Measurements from ENCODE around the gene AFF3. TPM values are rescaled to one million over a fixed set of nuclear protein-coding genes. Genes with fewer than 3 reads are reported as not detected.

Gene AFF3
- total and polyA plus RNA-seq, 4 donors = 0.48 to 5.3 (median 2.3) TPM

DNA sequence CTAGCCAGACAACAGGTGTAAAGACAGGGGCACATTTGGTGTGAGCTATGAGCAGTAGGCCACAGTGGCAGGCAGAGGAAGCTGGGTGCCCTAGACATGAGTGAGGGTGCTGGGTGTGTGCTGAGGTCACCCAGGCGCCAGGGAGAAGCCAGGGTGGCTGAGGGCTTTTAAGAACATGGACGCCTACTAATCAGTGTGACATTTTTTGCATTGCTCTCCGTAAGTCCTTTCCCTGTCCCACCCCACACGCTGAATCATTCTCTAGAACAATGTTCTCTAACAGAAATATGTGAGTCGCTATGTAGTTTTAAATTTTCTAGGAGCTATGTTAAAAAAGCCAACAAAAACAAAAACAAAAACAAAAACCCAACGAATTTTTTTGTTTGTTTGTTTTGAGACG is 448.1 kb downstream of the AFF3 start:
- H3K9ac ChIP-seq (ENCODE audit: low read depth in 1 of 2, low read length in 2 of 2) = no peak overlapping the region
- 89% methylated on average over 7 of the region's 7 CpGs for WGBS
- H3K36me3 ChIP-seq (ENCODE audit: control insufficient read depth in 4 of 4, insufficient read depth in 3 of 4, low read depth in 1 of 4, low read length in 3 of 4) = no peaks in the 10 kb centered on the region
- no peak overlapping the region for H3K27ac ChIP-seq (ENCODE audit: low read depth in 1 of 2, low read length in 2 of 2)
- H3K27me3 ChIP-seq (ENCODE audit: control insufficient read depth in 4 of 4, insufficient read depth in 4 of 4, low read length in 3 of 4) = no peaks in the 10 kb centered on the region
- no peak overlapping the region for H3K4me3 ChIP-seq (ENCODE audit: low read depth in 1 of 3, low read length in 3 of 3)
- no peak for DNase-seq (ENCODE audit: low spot score)
- H3K9me3 ChIP-seq (ENCODE audit: control insufficient read depth in 4 of 4, low read length in 3 of 4) = no peaks in the 10 kb centered on the region
- H3K4me1 ChIP-seq (ENCODE audit: control insufficient read depth in 4 of 4, insufficient read depth in 4 of 4, low read length in 3 of 4) = no peaks in the 10 kb centered on the region
- TF ChIP-seq TAF1 (conservative IDR thresholded peaks at IDR 0.05) = no peak
- no peak for TF ChIP-seq ATF3 (IDR thresholded peaks at IDR 0.05)
- TF ChIP-seq, protein P1, sequence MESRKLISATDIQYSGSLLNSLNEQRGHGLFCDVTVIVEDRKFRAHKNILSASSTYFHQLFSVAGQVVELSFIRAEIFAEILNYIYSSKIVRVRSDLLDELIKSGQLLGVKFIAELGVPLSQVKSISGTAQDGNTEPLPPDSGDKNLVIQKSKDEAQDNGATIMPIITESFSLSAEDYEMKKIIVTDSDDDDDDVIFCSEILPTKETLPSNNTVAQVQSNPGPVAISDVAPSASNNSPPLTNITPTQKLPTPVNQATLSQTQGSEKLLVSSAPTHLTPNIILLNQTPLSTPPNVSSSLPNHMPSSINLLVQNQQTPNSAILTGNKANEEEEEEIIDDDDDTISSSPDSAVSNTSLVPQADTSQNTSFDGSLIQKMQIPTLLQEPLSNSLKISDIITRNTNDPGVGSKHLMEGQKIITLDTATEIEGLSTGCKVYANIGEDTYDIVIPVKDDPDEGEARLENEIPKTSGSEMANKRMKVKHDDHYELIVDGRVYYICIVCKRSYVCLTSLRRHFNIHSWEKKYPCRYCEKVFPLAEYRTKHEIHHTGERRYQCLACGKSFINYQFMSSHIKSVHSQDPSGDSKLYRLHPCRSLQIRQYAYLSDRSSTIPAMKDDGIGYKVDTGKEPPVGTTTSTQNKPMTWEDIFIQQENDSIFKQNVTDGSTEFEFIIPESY (IDR thresholded peaks at IDR 0.05) = no peak
- TF ChIP-seq JUND (IDR thresholded peaks at IDR 0.05) = no peak
- TF ChIP-seq NR2F2 (IDR thresholded peaks at IDR 0.05) = no peak
- no peak for TF ChIP-seq RAD21 (IDR thresholded peaks at IDR 0.05)
- TF ChIP-seq HNF4G (IDR thresholded peaks at IDR 0.05) = no peak

DNA sequence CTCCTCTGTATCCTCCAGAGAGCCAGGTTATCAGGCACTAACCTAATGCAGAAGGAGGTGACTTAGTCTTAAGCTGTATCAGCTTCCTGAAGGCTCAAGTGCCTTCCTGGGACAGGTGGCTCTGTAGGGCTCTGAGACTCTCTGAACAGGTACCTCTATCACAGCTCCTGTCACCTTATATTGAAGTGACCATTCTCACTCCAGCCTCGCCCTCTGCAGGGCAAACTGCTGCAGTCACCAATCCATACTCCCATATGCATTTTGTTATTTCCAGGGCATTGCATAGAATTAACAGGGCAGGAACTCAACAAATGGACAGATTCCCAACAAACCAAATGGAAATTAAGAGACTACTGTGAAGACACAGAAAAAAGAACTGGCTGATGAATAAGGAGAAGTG is 449.6 kb downstream of the AFF3 start:
- WGBS = 88% methylated on average over 1 of the region's 1 CpG
- no peak overlapping the region for H3K9ac ChIP-seq (ENCODE audit: low read depth in 1 of 2, low read length in 2 of 2)
- no peaks in the 10 kb centered on the region for H3K4me1 ChIP-seq (ENCODE audit: control insufficient read depth in 4 of 4, insufficient read depth in 4 of 4, low read length in 3 of 4)
- TF ChIP-seq RXRA (IDR thresholded peaks at IDR 0.05) (no peak), EGR1 (IDR thresholded peaks at IDR 0.05; ENCODE audit: low read depth in 2 of 2) (no peak), JUND (IDR thresholded peaks at IDR 0.05) (no peak), RAD21 (IDR thresholded peaks at IDR 0.05) (peak in 1 of 2 donors; percentile 11), HNF4G (IDR thresholded peaks at IDR 0.05) (no peak)
- TF ChIP-seq, protein P2, sequence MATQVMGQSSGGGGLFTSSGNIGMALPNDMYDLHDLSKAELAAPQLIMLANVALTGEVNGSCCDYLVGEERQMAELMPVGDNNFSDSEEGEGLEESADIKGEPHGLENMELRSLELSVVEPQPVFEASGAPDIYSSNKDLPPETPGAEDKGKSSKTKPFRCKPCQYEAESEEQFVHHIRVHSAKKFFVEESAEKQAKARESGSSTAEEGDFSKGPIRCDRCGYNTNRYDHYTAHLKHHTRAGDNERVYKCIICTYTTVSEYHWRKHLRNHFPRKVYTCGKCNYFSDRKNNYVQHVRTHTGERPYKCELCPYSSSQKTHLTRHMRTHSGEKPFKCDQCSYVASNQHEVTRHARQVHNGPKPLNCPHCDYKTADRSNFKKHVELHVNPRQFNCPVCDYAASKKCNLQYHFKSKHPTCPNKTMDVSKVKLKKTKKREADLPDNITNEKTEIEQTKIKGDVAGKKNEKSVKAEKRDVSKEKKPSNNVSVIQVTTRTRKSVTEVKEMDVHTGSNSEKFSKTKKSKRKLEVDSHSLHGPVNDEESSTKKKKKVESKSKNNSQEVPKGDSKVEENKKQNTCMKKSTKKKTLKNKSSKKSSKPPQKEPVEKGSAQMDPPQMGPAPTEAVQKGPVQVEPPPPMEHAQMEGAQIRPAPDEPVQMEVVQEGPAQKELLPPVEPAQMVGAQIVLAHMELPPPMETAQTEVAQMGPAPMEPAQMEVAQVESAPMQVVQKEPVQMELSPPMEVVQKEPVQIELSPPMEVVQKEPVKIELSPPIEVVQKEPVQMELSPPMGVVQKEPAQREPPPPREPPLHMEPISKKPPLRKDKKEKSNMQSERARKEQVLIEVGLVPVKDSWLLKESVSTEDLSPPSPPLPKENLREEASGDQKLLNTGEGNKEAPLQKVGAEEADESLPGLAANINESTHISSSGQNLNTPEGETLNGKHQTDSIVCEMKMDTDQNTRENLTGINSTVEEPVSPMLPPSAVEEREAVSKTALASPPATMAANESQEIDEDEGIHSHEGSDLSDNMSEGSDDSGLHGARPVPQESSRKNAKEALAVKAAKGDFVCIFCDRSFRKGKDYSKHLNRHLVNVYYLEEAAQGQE (IDR thresholded peaks at IDR 0.05) = no peak
- DNase-seq (ENCODE audit: low spot score) = no peak
- H3K27ac ChIP-seq (ENCODE audit: low read depth in 1 of 2, low read length in 2 of 2) = no peak overlapping the region
- H3K36me3 ChIP-seq (ENCODE audit: control insufficient read depth in 4 of 4, insufficient read depth in 3 of 4, low read depth in 1 of 4, low read length in 3 of 4) = no peaks in the 10 kb centered on the region
- no peaks in the 10 kb centered on the region for H3K9me3 ChIP-seq (ENCODE audit: control insufficient read depth in 4 of 4, low read length in 3 of 4)
- no peak overlapping the region for H3K4me3 ChIP-seq (ENCODE audit: low read depth in 1 of 3, low read length in 3 of 3)
- H3K27me3 ChIP-seq (ENCODE audit: control insufficient read depth in 4 of 4, insufficient read depth in 4 of 4, low read length in 3 of 4) = no peaks in the 10 kb centered on the region

DNA sequence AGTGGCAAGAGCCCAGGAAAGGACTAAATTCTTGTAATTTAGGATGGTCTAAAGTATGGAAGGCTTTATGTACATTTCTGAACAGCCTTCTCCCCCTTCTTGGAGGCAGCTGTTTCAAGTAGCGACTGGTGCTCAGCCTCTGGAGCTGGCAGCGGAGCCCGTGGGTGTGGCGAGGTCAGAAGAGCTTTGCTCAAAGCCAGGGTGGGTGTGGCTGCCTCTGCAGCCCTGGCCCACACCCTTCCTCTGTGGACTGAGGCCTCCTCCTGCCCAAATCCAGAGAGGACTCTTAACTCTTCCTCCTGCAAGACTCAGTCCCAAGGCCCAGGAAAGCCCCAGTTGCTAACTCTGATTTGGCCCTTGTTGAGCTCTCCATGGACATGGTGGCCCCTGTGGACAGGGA is 450.5 kb downstream of the AFF3 start:
- WGBS = 90% methylated on average over 4 of the region's 4 CpGs
- no peak for DNase-seq (ENCODE audit: low spot score)
- Histone ChIP-seq H3K9ac (ENCODE audit: low read depth in 1 of 2, low read length in 2 of 2) (no peak overlapping the region), H3K27me3 (ENCODE audit: control insufficient read depth in 4 of 4, insufficient read depth in 4 of 4, low read length in 3 of 4) (no peaks in the 10 kb centered on the region), H3K9me3 (ENCODE audit: control insufficient read depth in 4 of 4, low read length in 3 of 4) (no peaks in the 10 kb centered on the region), H3K36me3 (ENCODE audit: control insufficient read depth in 4 of 4, insufficient read depth in 3 of 4, low read depth in 1 of 4, low read length in 3 of 4) (no peaks in the 10 kb centered on the region), H3K4me3 (ENCODE audit: low read depth in 1 of 3, low read length in 3 of 3) (no peak overlapping the region), H3K4me1 (ENCODE audit: control insufficient read depth in 4 of 4, insufficient read depth in 4 of 4, low read length in 3 of 4) (no peaks in the 10 kb centered on the region), H3K27ac (ENCODE audit: low read depth in 1 of 2, low read length in 2 of 2) (no peak overlapping the region)
- TF ChIP-seq, protein P2 (IDR thresholded peaks at IDR 0.05) = no peak
- no peak for TF ChIP-seq HNF4A (conservative IDR thresholded peaks at IDR 0.05)
- no peak for TF ChIP-seq FOXA2 (IDR thresholded peaks at IDR 0.05)
- TF ChIP-seq RAD21 (IDR thresholded peaks at IDR 0.05) = no peak
- TF ChIP-seq, protein P3, sequence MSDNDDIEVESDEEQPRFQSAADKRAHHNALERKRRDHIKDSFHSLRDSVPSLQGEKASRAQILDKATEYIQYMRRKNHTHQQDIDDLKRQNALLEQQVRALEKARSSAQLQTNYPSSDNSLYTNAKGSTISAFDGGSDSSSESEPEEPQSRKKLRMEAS (IDR thresholded peaks at IDR 0.05) = no peak

All from liver (tissue), 9 donors.